Measurements from ENCODE around the gene KYNU.

The KYNU gene

GRCh38 chr2:142869461-142870106 is 7.9 kb upstream of the KYNU start:
- no peak for DNase-seq (ENCODE audit: low spot score)
- POLR2A ChIA-PET (ENCODE audit: low non-redundant PET): no interaction called here
- no peak overlapping the region for H3K27ac ChIP-seq
- CTCF ChIA-PET: no interaction called here
- TF ChIP-seq CTCF (conservative IDR thresholded peaks at IDR 0.05; ENCODE audit: low read depth): no peak

GRCh38 chr2:142870526-142870925 is 6.9 kb upstream of the KYNU start:
- POLR2A ChIA-PET (ENCODE audit: low non-redundant PET): no interaction called here
- TF ChIP-seq CTCF (conservative IDR thresholded peaks at IDR 0.05; ENCODE audit: low read depth): no peak
- no peak overlapping the region for H3K27ac ChIP-seq
- no peak for DNase-seq (ENCODE audit: low spot score)
- CTCF ChIA-PET: no interaction called here

- CTCF ChIA-PET: interaction anchor here (0.6 kb wide), 1 partner anchor 47 kb away, joined by 3 read pairs; no protein-coding TSS in a partner anchor
- no peak for DNase-seq (ENCODE audit: low spot score)
- no peak overlapping the region for H3K27ac ChIP-seq
- POLR2A ChIA-PET (ENCODE audit: low non-redundant PET): no interaction called here
- TF ChIP-seq CTCF (conservative IDR thresholded peaks at IDR 0.05; ENCODE audit: low read depth): no peak
Observed at GRCh38 chr2:142871396-142871795, 6.1 kb upstream of the KYNU start.

- no peak overlapping the region for H3K27ac ChIP-seq
- CTCF ChIA-PET: interaction anchor here (0.7 kb wide), 1 partner anchor 48 kb away, joined by 3 read pairs; no protein-coding TSS in a partner anchor
- POLR2A ChIA-PET (ENCODE audit: low non-redundant PET): no interaction called here
- no peak for TF ChIP-seq CTCF (conservative IDR thresholded peaks at IDR 0.05; ENCODE audit: low read depth)
- peak; percentile 20 for DNase-seq (ENCODE audit: low spot score)
Observed at GRCh38 chr2:142872882-142873724, 4.4 kb upstream of the KYNU start.

- ChIA-PET POLR2A (ENCODE audit: low non-redundant PET) (no interaction called here), CTCF (no interaction called here)
- H3K27ac ChIP-seq: no peak overlapping the region
- TF ChIP-seq CTCF (conservative IDR thresholded peaks at IDR 0.05; ENCODE audit: low read depth): no peak
- DNase-seq (ENCODE audit: low spot score): no peak
Observed at GRCh38 chr2:142873831-142874287, 3.6 kb upstream of the KYNU start.

- POLR2A ChIA-PET (ENCODE audit: low non-redundant PET): no interaction called here
Observed at GRCh38 chr2:142874293-142874814, 3.1 kb upstream of the KYNU start.

More at GRCh38 chr2:142874293-142874814, 3.1 kb upstream of the KYNU start:
- DNase-seq (ENCODE audit: low spot score): peak; percentile 65
- CTCF ChIA-PET: no interaction called here
- H3K27ac ChIP-seq: no peak overlapping the region
- TF ChIP-seq CTCF (conservative IDR thresholded peaks at IDR 0.05; ENCODE audit: low read depth): no peak

Measured in RWPE1 (cell line).